Mucosa of descending colon (tissue), 3 donors: ENCODE results near the gene ZCCHC8. TPM values are rescaled to one million over a fixed set of nuclear protein-coding genes. Genes with fewer than 3 reads are reported as not detected.
"Not testable (repeated sequence)": the region's sequence is repeated elsewhere in the genome, so short reads cannot be mapped to it uniquely, and the experiment has no call there.

Experiments used
- ATAC-seq: fragments of 200-7000 bp; cut with Tn5 transposase; one replicate; pipeline ENCODE4 v1.9.1; 2020; ENCODE audit warnings: mild to moderate bottlenecking, moderate library complexity
- DNase-seq, 3 donors: peaks; one replicate each; pipeline ENCODE4 v3.0.0-alpha.2; 2020
- H3K36me3 ChIP-seq: fragments of 200-600 bp; one replicate; pipeline ENCODE4 v1.8.0; 2021; ENCODE audit warnings: low read depth, mild to moderate bottlenecking
- H3K4me1 ChIP-seq: fragments of 200-600 bp; one replicate; pipeline ENCODE4 v1.8.0; 2021; ENCODE audit warnings: low read depth, mild to moderate bottlenecking
- H3K4me3 ChIP-seq: fragments of 200-600 bp; one replicate; pipeline ENCODE4 v1.8.0; 2021; ENCODE audit warnings: mild to moderate bottlenecking
- H3K9me3 ChIP-seq: fragments of 200-600 bp; one replicate; pipeline ENCODE4 v1.8.0; 2021; ENCODE audit warnings: mild to moderate bottlenecking
- CTCF ChIP-seq: fragments of 200-600 bp; IDR thresholded peaks from one replicate; pipeline ENCODE4 v1.8.0; 2022; ENCODE audit warnings: antibody characterized with exemption, mild to moderate bottlenecking
- intact Hi-C, 2 donors: fragments of 100-400 bp; cut with DNase I in 1 of 2; cut with micrococcal nuclease in 1 of 2; formaldehyde crosslinking; loops; one replicate each; pipeline versions ENCODE4 v1.11.0 to v1.11.1; 2022; cut with DNase I, micrococcal nuclease
- total RNA-seq, 3 donors: library from RNA; stranded (reverse); fragmentation: NEBNext Ultra II Directional in 2 of 3; extraction: Animal tissue kit (Norgen Biotek cat#: 25700) in 2 of 3; gene quantifications; one replicate each; pipeline versions ENCODE4 v1.2.1 to v1.2.4, GENCODE V29; 2021 to 2023
- donor health status: DM: no; HTN: no; CAD: no; lungs with moderate emphysema.
- donor health status: DM: no; HTN: no; CAD: no.
- donor health status: DM: no; HTN: yes; CAD: no.

Gene ZCCHC8
- total RNA-seq, 3 donors from 2014 or later = 19.8 to 24.8 (median 23.1) TPM

- intact Hi-C loops = no loop called here
- DNase-seq (no peak), ATAC-seq (no peak)
- Histone ChIP-seq H3K4me1 (peaks cover 15% of the 10 kb centered on the region), H3K4me3 (no peak overlapping the region), H3K9me3 (no peaks in the 10 kb centered on the region), H3K36me3 (peaks cover 35% of the 10 kb centered on the region)
- no peak for TF ChIP-seq CTCF
Observed at GRCh38 chr12:122518908-122519307, 18.2 kb upstream of the ZCCHC8 start.

- ATAC-seq = peak; percentile 54
- Histone ChIP-seq H3K4me3 (no peak overlapping the region), H3K9me3 (no peaks in the 10 kb centered on the region), H3K4me1 (peaks cover 5% of the 10 kb centered on the region), H3K36me3 (peaks cover 35% of the 10 kb centered on the region)
- intact Hi-C loops = no loop called here
- no peak for TF ChIP-seq CTCF
- no peak for DNase-seq
Observed at GRCh38 chr12:122517877-122518276, 17.1 kb upstream of the ZCCHC8 start.

GRCh38 chr12:122516544-122517361 is 16.0 kb upstream of the ZCCHC8 start:
- Histone ChIP-seq H3K4me3 (no peak overlapping the region), H3K9me3 (no peaks in the 10 kb centered on the region), H3K36me3 (peaks cover 35% of the 10 kb centered on the region), H3K4me1 (no peaks in the 10 kb centered on the region)
- intact Hi-C loops = no loop called here
- DNase-seq = no peak
- TF ChIP-seq CTCF = no peak
- no peak for ATAC-seq

GRCh38 chr12:122515275-122515674 is 14.5 kb upstream of the ZCCHC8 start:
- H3K4me1 ChIP-seq = no peaks in the 10 kb centered on the region
- intact Hi-C loops = no loop called here
- no peak for DNase-seq
- TF ChIP-seq CTCF = no peak
- ATAC-seq = no peak
- H3K4me3 ChIP-seq = no peak overlapping the region
- peaks cover 45% of the 10 kb centered on the region for H3K36me3 ChIP-seq
- no peaks in the 10 kb centered on the region for H3K9me3 ChIP-seq

- ATAC-seq (no peak), DNase-seq (no peak)
- no peak for TF ChIP-seq CTCF
- H3K36me3 ChIP-seq = peaks cover 44% of the 10 kb centered on the region
- H3K9me3 ChIP-seq = no peaks in the 10 kb centered on the region
- H3K4me1 ChIP-seq = no peaks in the 10 kb centered on the region
- intact Hi-C loops = no loop called here
- no peak overlapping the region for H3K4me3 ChIP-seq
Observed at GRCh38 chr12:122513660-122514059, 12.9 kb upstream of the ZCCHC8 start.

GRCh38 chr12:122513028-122513427 is 12.3 kb upstream of the ZCCHC8 start:
- H3K9me3 ChIP-seq = not testable (repeated sequence)
- peaks cover 39% of the 10 kb centered on the region for H3K36me3 ChIP-seq

More at GRCh38 chr12:122513028-122513427, 12.3 kb upstream of the ZCCHC8 start:
- H3K4me3 ChIP-seq, intact Hi-C loops, DNase-seq, H3K4me1 ChIP-seq, ATAC-seq: not testable (repeated sequence)
